GM20431 (cell line): ENCODE data around the gene SORL1.

Source experiments
- in situ Hi-C: fragments of 300-500 bp; cut with MseI, MboI; formaldehyde crosslinking; loops from one replicate; pipeline ENCODE4 v1.15.0; 2020; ENCODE audit warnings: low sequenced_read_pairs; ENCODE audit not compliant: unreplicated experiment

Gene SORL1

GRCh38 chr11:121523581-121524232 lies 71.6 kb downstream of the SORL1 start:
- in situ Hi-C loops, result no loop called here

GRCh38 chr11:121524233-121524631 lies 72.1 kb downstream of the SORL1 start:
- in situ Hi-C loops, result no loop called here

- in situ Hi-C loops, result no loop called here
Measured at GRCh38 chr11:121525376-121525775, 73.3 kb downstream of the SORL1 start.

GRCh38 chr11:121530257-121530656 lies 78.1 kb downstream of the SORL1 start:
- in situ Hi-C loops, result no loop called here

GRCh38 chr11:121533601-121534000 lies 81.5 kb downstream of the SORL1 start:
- in situ Hi-C loops, result no loop called here

GRCh38 chr11:121534131-121535093 lies 82.3 kb downstream of the SORL1 start:
- in situ Hi-C loops, result no loop called here

DNA sequence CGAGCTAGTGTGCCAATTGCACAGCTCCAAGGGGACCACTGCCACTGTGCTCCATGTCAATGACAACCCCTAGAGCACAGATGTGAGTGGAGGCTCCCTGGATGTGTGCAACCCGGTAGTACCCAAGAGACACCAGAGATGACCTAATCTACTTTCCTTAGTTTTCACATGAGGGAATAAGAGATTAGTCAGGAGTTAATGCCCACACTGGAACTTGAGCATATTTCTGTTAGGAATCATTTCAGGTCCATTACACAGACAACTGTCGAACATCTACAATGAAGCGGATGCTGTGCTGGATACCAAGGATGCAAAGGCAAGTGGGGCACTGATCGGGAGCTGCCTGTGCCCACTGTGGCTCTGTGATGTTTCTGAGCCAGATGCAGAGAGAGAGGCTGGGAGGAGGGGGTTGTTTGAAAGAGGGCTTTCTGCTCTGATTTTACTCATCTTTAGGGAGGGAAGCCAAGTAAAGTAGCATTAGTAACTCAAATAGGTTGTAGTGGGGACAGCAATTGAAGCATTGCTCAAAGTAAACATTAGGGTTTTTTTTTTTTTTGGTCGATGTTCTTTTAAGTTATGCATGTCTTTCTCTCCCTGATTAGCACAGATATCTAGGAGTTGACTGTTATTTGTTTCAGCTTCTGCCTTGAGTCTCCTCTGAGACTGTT lies 83.1 kb downstream of the SORL1 start:
- in situ Hi-C loops, result no loop called here

GRCh38 chr11:121536126-121536525 lies 84.0 kb downstream of the SORL1 start:
- in situ Hi-C loops, result no loop called here

DNA sequence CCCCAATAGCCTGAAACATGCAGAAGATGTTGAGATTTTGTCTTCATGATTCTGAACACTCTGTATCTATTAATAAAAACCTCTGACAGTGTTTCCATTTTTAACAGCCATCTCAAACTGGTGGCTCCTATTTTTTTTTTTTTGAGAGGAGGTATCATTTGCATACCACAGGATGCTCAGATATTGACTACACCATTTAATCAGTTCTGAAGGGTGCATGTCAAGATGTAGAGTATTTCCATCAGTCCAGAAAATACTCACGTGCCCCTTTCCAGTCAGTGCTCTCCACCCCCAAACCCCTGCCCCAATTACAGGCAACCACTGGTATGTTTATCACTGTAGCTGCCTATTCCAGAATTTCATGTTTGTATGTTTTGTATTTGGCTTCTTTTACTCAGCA lies 85.9 kb downstream of the SORL1 start:
- in situ Hi-C loops, result no loop called here

- in situ Hi-C loops, result no loop called here
Measured at GRCh38 chr11:121539000-121539399, 86.9 kb downstream of the SORL1 start.

DNA sequence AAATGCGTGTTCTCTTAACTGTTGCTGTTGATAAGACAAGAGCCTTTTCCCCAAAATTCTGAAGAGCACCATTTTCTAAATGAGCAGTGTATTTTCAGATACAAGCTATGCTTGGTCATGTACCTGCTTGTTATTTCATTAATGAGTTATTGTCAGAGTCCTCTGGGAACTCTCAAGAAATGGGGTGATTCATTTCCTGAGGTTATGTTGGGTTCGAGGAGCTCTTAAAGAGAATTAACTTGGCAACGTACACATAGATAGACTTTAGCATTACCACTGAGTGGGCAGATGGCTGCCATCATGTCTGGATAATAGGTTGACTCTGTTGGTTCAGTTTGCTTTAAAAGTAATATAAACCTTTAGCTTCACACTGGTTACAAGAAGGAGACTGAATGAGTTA lies 88.5 kb downstream of the SORL1 start:
- in situ Hi-C loops, result no loop called here

DNA sequence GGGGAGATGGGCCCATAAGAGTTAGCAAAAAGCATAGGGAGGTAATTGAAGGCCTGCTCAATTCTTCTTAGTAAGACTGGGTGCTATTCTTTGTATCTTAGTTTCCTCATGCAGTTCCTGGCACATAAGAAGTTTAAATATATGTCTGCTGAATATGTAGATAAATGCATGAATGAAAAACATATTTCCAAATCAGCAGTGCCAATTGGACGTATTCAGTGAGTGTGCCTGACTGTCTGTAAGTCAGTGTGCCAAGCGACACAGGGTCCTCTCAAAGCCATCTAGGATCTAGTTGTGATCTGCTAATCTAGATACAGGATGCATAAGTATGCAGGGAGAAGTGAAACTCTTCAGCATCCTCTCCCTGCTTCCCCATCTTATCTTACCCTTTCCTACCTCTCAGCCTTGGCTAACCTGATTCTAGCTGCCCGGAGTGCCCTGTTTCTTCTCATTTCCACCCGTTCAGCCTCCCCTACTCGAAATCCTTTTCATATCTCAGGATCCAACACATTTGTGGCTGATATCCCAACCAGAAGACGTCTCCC lies 91.8 kb downstream of the SORL1 start:
- in situ Hi-C loops, result no loop called here

DNA sequence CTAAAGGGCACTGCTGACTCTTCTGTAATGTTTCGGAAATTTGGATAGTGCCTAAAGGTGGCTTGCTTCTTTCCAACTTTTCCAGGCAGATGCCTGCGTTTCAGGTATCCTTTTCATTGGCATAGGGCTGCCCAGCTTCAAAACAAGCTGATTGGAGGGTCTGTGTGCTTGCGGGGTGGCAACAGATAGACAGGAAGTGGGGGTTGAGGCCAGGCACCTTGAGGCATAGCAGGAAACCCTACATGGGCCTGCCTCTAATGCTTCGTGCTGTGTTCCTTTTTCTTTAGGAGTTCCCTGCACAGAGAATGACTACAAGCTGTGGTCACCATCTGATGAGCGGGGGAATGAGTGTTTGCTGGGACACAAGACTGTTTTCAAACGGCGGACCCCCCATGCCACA lies 92.8 kb downstream of the SORL1 start:
- in situ Hi-C loops, result no loop called here

GRCh38 chr11:121547574-121547973 lies 95.5 kb downstream of the SORL1 start:
- in situ Hi-C loops, result no loop called here

GRCh38 chr11:121550247-121551030 lies 98.3 kb downstream of the SORL1 start:
- in situ Hi-C loops, result no loop called here

GRCh38 chr11:121551463-121551862 lies 99.3 kb downstream of the SORL1 start:
- in situ Hi-C loops, result no loop called here

DNA sequence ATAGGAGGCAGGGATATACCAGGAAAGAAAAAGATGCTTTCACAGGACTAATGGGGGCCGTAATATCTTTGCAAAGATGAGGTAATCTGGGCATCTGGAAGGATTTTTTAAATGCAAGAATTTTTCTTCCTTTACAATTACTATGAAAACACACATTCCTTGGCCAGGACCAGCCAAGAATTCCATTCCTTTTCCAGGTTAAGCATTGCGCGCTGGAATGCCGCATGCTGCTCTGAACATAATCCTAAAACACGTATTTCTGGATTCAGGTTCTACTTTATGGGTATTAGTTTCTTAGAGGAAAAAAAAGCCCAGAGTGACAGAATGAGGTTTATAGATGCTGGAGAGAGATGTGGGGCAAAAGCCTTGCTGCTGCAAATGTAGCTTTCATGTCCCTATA lies 100.0 kb downstream of the SORL1 start:
- in situ Hi-C loops, result no loop called here

DNA sequence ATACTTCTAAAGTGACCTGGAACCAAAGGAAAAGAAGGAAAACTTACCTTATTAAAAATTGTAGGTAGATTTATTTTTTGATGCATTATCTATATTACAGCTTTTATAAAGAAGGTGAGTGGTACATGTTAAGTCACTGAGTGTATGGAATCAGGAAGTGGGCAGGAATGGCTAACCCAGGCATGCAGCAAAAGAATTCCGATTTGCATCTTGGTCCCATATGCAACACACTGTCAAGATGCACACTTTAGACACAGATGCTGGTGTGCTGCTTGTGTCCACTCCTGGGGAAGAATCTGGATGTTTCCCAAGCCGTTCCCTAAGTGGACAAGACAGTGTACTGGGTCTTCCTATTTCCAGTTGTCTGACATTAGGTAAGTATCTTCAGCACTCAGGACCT lies 100.5 kb downstream of the SORL1 start:
- in situ Hi-C loops, result no loop called here

- in situ Hi-C loops, result no loop called here
Measured at GRCh38 chr11:121553389-121553788, 101.3 kb downstream of the SORL1 start.

DNA sequence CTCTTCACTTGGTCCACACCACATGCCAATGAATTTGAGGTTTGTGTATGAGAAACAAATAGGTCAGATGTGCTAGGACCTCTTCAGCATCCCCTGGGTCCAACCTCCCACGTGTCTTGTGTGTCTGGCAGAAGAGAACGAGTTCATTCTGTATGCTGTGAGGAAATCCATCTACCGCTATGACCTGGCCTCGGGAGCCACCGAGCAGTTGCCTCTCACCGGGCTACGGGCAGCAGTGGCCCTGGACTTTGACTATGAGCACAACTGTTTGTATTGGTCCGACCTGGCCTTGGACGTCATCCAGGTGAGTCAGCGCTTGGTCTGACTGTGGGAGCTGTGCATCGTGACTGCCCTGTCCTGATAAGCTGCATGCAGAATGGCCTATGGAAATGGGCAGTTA lies 101.7 kb downstream of the SORL1 start:
- in situ Hi-C loops, result no loop called here
